Colonic mucosa (tissue), 4 donors: ENCODE measurements around the gene HSDL2. TPM values are rescaled to one million over a fixed set of nuclear protein-coding genes. Genes with fewer than 3 reads are reported as not detected.

Experiments
- DNase-seq: peaks from one replicate; pipeline ENCODE4 v3.0.0-alpha.2; 2020
- H3K27ac ChIP-seq: fragments of 200-600 bp; one replicate; pipeline ENCODE4 v1.8.0; 2021
- H3K27me3 ChIP-seq: fragments of 200-600 bp; one replicate; pipeline ENCODE4 v1.8.0; 2021
- H3K36me3 ChIP-seq: fragments of 200-600 bp; one replicate; pipeline ENCODE4 v1.8.0; 2021
- H3K4me1 ChIP-seq: fragments of 200-600 bp; one replicate; pipeline ENCODE4 v1.8.0; 2021; ENCODE audit warnings: mild to moderate bottlenecking
- H3K4me3 ChIP-seq: fragments of 200-600 bp; one replicate; pipeline ENCODE4 v1.8.0; 2021
- H3K9ac ChIP-seq, 2 donors: one replicate each; pipeline ENCODE4 v1.7.0; 2013; ENCODE audit warnings: control low read depth in 2 of 2, low read depth in 2 of 2, low read length in 2 of 2
- H3K9me3 ChIP-seq: fragments of 200-600 bp; one replicate; pipeline ENCODE4 v1.8.0; 2021
- intact Hi-C: fragments of 100-400 bp; cut with DNase I; formaldehyde crosslinking; loops from one replicate; pipeline ENCODE4 v1.14.1; 2022
- total RNA-seq, 2 donors: library from RNA; stranded (reverse); fragmentation: NEBNext Ultra II Directional in 1 of 2; extraction: Animal tissue kit (Norgen Biotek cat#: 25700) in 1 of 2; gene quantifications; one replicate each; pipeline ENCODE4 v1.2.1, GENCODE V29; 2021
- TF ChIP-seq, protein P1 (sequence below): fragments of 200-600 bp; IDR thresholded peaks from one replicate; pipeline ENCODE4 v1.8.0; 2022; ENCODE audit warnings: antibody characterized with exemption, mild to moderate bottlenecking
- donor health status: healthy.
- donor health status: DM: no; HTN: no; CAD: no.
- donor health status: DM: no; HTN: no; CAD: no.

Gene HSDL2
- total RNA-seq, 2 donors from 2014 or later, result 45.4 to 48.9 TPM

DNA sequence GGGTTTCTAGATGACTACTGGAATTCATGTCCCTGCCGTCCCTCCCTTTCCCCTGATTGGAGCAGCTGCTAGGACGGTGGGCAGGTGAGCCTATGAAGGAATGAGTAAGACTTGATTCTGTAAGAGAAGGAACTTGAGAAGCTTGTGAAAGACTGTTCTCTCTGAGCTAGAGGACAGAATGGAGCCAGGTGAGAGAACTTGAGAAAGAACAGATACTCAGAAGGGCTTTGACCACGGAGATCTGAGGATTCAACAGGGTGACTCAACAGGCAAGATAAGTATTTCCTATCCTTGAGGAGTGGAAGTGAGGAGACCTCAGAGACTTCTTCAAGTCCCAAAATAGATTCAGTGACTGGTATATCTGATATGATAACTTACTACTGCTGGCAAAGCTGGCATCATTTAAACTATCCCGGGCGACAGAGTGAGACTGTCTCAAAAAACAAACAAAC lies 41.9 kb downstream of the HSDL2 start:
- H3K4me1 ChIP-seq, result no peaks in the 10 kb centered on the region
- H3K9me3 ChIP-seq, result no peaks in the 10 kb centered on the region
- H3K27me3 ChIP-seq, result no peaks in the 10 kb centered on the region
- TF ChIP-seq, protein P1, sequence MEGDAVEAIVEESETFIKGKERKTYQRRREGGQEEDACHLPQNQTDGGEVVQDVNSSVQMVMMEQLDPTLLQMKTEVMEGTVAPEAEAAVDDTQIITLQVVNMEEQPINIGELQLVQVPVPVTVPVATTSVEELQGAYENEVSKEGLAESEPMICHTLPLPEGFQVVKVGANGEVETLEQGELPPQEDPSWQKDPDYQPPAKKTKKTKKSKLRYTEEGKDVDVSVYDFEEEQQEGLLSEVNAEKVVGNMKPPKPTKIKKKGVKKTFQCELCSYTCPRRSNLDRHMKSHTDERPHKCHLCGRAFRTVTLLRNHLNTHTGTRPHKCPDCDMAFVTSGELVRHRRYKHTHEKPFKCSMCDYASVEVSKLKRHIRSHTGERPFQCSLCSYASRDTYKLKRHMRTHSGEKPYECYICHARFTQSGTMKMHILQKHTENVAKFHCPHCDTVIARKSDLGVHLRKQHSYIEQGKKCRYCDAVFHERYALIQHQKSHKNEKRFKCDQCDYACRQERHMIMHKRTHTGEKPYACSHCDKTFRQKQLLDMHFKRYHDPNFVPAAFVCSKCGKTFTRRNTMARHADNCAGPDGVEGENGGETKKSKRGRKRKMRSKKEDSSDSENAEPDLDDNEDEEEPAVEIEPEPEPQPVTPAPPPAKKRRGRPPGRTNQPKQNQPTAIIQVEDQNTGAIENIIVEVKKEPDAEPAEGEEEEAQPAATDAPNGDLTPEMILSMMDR, result no peak
- no peak overlapping the region for H3K9ac ChIP-seq
- H3K27ac ChIP-seq, result no peak overlapping the region
- intact Hi-C loops, result no loop called here
- H3K4me3 ChIP-seq, result no peak overlapping the region
- no peak for DNase-seq
- H3K36me3 ChIP-seq, result no peaks in the 10 kb centered on the region

DNA sequence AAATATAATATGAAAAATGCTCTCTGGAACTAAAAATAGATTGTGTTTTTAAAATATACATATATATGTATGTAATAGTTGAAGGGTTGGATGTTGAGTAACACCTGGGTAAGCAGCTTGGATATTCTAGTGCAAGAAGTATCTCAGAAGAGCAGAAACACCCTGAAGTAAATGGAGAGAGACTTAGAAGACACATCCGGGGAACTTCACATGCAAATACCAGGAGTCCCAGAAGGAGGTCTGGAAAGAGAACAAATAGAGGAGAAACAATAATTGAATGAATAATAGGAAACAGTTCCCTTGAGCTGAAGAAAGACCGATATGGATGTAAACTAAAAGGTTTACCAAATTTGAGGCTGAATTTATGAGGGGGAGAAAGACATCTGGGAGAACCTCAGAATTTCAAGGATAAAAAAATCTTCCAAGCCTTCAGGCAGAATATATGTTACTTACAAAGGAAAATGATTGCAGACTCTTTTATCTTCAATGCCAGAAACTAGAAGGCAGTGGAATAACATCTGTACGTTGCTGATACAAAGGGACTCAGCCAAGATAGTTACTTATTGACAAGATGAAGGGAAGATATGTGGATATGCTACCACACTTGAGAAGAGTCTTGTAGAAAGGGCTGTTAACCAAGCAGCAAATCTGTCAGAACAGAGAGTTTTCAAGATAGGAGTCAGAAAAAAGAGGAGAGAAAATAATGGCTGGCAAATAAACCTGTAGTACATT lies 42.7 kb downstream of the HSDL2 start:
- TF ChIP-seq, protein P1, result no peak
- H3K36me3 ChIP-seq, result no peaks in the 10 kb centered on the region
- H3K4me3 ChIP-seq, result no peak overlapping the region
- H3K4me1 ChIP-seq, result no peaks in the 10 kb centered on the region
- no peaks in the 10 kb centered on the region for H3K9me3 ChIP-seq
- no peaks in the 10 kb centered on the region for H3K27me3 ChIP-seq
- intact Hi-C loops, result no loop called here
- no peak overlapping the region for H3K27ac ChIP-seq
- H3K9ac ChIP-seq, result no peak overlapping the region
- no peak for DNase-seq

DNA sequence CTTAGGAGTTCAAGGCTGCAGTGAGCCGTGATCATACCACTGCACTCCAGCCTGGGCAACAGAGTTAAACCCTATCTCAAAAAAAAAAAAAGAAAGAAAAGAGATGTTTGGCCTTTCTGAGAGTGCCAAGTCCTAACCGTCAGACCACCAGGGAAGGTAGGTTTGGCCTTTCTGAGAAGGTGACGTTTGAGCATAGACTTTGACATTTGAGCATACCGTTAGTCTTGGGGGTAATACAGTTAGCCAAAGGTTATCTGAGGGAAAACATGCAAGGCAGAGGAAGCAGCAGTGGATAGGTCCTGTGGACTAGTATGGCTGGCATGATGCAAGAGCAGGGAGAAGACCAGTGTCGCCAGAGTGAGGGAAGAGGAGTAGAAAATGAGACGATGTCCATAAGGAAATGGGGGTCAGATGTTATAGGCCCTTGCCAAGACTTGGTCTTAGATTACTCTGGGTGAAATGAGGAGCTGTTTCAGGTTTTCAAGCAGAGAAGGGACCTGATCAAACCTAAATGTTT lies 50.2 kb downstream of the HSDL2 start:
- DNase-seq, result no peak
- H3K36me3 ChIP-seq, result no peaks in the 10 kb centered on the region

DNA sequence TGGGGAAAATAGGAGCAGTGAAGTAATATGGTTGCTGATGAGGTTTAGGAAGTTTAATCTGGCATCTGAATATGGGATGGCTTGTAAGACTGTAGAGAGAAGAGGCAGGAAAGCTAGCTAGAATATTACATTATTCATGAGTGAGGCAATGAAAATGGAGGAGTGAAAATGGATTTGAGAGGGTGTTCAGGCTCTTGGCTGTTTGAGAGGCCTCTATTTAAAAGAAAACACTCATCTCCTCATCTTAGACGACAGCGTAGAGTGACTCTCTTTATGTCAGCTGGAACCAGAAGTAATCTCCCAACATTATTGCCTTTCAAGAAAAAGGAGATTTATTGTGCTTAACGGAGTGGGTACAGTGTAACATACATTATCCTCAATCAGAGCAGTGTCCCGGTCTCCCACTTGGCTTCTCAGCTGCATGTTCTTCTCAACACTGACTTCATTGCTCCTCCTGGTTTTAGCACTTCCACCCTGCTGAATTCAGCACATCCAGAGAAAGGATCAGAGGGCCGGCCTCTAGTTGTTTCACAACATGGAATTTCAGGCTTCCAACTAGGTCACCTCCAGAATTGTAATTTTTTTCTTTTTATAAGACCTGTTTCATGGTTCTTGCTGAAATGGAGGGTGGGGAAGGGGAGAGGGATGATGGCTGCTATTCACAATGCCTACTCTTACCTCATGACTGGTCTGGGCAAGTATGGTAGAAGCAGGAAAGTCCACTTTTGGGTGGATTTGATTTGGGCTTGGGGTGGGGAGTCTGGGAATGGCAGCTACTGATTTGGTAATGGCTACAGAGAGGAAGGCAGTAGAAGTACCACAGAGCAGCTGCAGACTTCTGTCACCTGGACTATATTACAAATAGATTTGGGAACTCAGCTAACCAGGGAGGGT lies 53.8 kb downstream of the HSDL2 start:
- no peak overlapping the region for H3K4me3 ChIP-seq
- TF ChIP-seq, protein P1, result no peak
- H3K9me3 ChIP-seq, result no peaks in the 10 kb centered on the region
- no peak overlapping the region for H3K9ac ChIP-seq
- DNase-seq, result no peak
- H3K27me3 ChIP-seq, result no peaks in the 10 kb centered on the region
- no peaks in the 10 kb centered on the region for H3K4me1 ChIP-seq
- intact Hi-C loops, result no loop called here
- no peaks in the 10 kb centered on the region for H3K36me3 ChIP-seq
- H3K27ac ChIP-seq, result no peak overlapping the region

More for the DNA sequence above, 50.2 kb downstream of the HSDL2 start:
- H3K27me3 ChIP-seq, result no peaks in the 10 kb centered on the region
- no peak overlapping the region for H3K9ac ChIP-seq
- TF ChIP-seq, protein P1, result no peak
- no peaks in the 10 kb centered on the region for H3K9me3 ChIP-seq
- H3K27ac ChIP-seq, result no peak overlapping the region
- H3K4me3 ChIP-seq, result no peak overlapping the region
- intact Hi-C loops, result no loop called here
- no peaks in the 10 kb centered on the region for H3K4me1 ChIP-seq

DNA sequence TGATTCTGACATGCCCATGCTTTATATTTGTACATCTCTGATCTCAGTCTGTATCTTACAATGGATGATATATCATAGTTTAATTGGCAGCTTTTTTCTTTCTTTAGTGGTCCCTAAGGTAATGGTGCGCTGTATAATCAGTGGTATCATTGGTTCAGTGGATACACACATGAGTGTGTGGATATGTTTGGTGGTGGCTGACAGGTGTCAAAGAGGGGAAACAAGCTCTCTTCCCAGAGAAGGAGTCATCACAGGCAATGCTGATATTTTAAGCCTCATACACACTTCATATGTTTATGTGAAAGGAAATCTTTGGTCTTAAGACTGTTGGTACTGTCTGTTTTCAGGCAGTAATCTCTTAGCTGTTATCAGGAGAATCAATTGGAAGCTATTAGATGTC lies 54.6 kb downstream of the HSDL2 start:
- Histone ChIP-seq H3K27me3 (no peaks in the 10 kb centered on the region), H3K27ac (no peak overlapping the region), H3K36me3 (no peaks in the 10 kb centered on the region), H3K4me1 (no peaks in the 10 kb centered on the region), H3K9me3 (no peaks in the 10 kb centered on the region), H3K9ac (no peak overlapping the region), H3K4me3 (no peak overlapping the region)
- no peak for DNase-seq
- TF ChIP-seq, protein P1, result no peak
- intact Hi-C loops, result no loop called here
